MCF 10A (cell line): ENCODE measurements around the gene MKNK2. TPM values are rescaled to one million over a fixed set of nuclear protein-coding genes. Genes with fewer than 3 reads are reported as not detected.

Experiments used
- BruUV-seq: library from RNA; stranded (reverse); fragments of 400-500 nt; replicated peaks from 2 replicates; lab custom pipeline; 2021; lab: Mats Ljungman, UMichigan
- CTCF ChIA-PET: fragments of 300-600 bp; sonication (Branson Sonifier 250); formaldehyde crosslinking; extraction: SDS; loops from one replicate; lab custom pipeline; 2021; ENCODE audit warnings: antibody characterized with exemption, inconsistent platforms; lab: Yijun Ruan, JAX
- POLR2A ChIA-PET: fragments of 300-600, 350-650 bp; sonication (Branson Sonifier 250); formaldehyde crosslinking; extraction: SDS; loops from one replicate; lab custom pipeline; 2020; ENCODE audit warnings: antibody characterized with exemption, inconsistent platforms; lab: Yijun Ruan, JAX
- DNase-seq: peaks from one replicate; pipeline ENCODE4 v3.0.0-alpha.2; 2018; ENCODE audit not compliant: unreplicated experiment
- H3K27ac Mint-ChIP-seq: one replicate; pipeline ENCODE4 v1.8.0; 2022; ENCODE audit warnings: mild to moderate bottlenecking, low read depth, mixed read lengths; ENCODE audit not compliant: unreplicated experiment
- H3K27me3 Mint-ChIP-seq: one replicate; pipeline ENCODE4 v1.8.0; 2022; ENCODE audit warnings: mixed read lengths; ENCODE audit not compliant: insufficient read depth, unreplicated experiment
- H3K36me3 Mint-ChIP-seq: one replicate; pipeline ENCODE4 v1.8.0; 2022; ENCODE audit warnings: mild to moderate bottlenecking, moderate library complexity, mixed read lengths; ENCODE audit not compliant: insufficient read depth, unreplicated experiment
- H3K4me1 Mint-ChIP-seq: one replicate; pipeline ENCODE4 v1.8.0; 2022; ENCODE audit warnings: mixed read lengths; ENCODE audit not compliant: insufficient read depth, unreplicated experiment
- H3K4me3 Mint-ChIP-seq: one replicate; pipeline ENCODE4 v1.8.0; 2022; ENCODE audit warnings: mild to moderate bottlenecking, moderate library complexity, mixed read lengths; ENCODE audit not compliant: unreplicated experiment
- H3K9me3 Mint-ChIP-seq: one replicate; pipeline ENCODE4 v1.8.0; 2022; ENCODE audit warnings: mixed read lengths; ENCODE audit not compliant: unreplicated experiment
- CTCF ChIP-seq: fragments of 200-600 bp; IDR thresholded peaks from one replicate; pipeline ENCODE4 v1.8.0; 2022; ENCODE audit warnings: antibody characterized with exemption, mild to moderate bottlenecking; ENCODE audit not compliant: unreplicated experiment
- intact Hi-C: fragments of 100-400 bp; cut with micrococcal nuclease; formaldehyde crosslinking; loops from 2 replicates; pipeline ENCODE4 v1.14.1; 2022
- total RNA-seq: library from RNA; stranded (reverse); gene quantifications from 2 replicates; pipeline ENCODE4 v1.2.3, GENCODE V29; 2022

Gene MKNK2
- total RNA-seq, 1 experiment from 2014 or later: 146 TPM

GRCh38 chr19:1999856-2000515, 51.1 kb downstream of the MKNK2 start:
- Mint-ChIP-seq H3K4me3 (no peak overlapping the region), H3K9me3 (no peaks in the 10 kb centered on the region), H3K27me3 (no peaks in the 10 kb centered on the region), H3K27ac (no peak overlapping the region), H3K36me3 (peaks cover 79% of the 10 kb centered on the region), H3K4me1 (peaks cover 6% of the 10 kb centered on the region)
- CTCF ChIA-PET: interaction anchor here (0.7 kb wide), 1 partner anchor 70 kb away, joined by 4 read pairs; no protein-coding TSS in a partner anchor
- intact Hi-C loops: no loop called here
- no TSS peak for BruUV-seq
- DNase-seq: no peak
- no peak for TF ChIP-seq CTCF
- POLR2A ChIA-PET: interaction anchor here (0.6 kb wide), 1 partner anchor 174 kb away, joined by 3 read pairs; no protein-coding TSS in a partner anchor

GRCh38 chr19:1998712-1999708, 52.0 kb downstream of the MKNK2 start:
- H3K36me3 Mint-ChIP-seq: peaks cover 81% of the 10 kb centered on the region
- no peak overlapping the region for H3K27ac Mint-ChIP-seq
- no peak for DNase-seq
- peaks cover 6% of the 10 kb centered on the region for H3K4me1 Mint-ChIP-seq
- TF ChIP-seq CTCF: no peak
- H3K9me3 Mint-ChIP-seq: no peaks in the 10 kb centered on the region
- BruUV-seq: no TSS peak
- POLR2A ChIA-PET: no interaction called here
- no peaks in the 10 kb centered on the region for H3K27me3 Mint-ChIP-seq
- intact Hi-C loops: no loop called here
- CTCF ChIA-PET: no interaction called here
- H3K4me3 Mint-ChIP-seq: no peak overlapping the region

GRCh38 chr19:1997353-1998233, 53.5 kb downstream of the MKNK2 start:
- Mint-ChIP-seq H3K27ac (no peak overlapping the region), H3K27me3 (no peaks in the 10 kb centered on the region), H3K4me1 (peaks cover 6% of the 10 kb centered on the region), H3K36me3 (peaks cover 77% of the 10 kb centered on the region), H3K4me3 (no peak overlapping the region), H3K9me3 (no peaks in the 10 kb centered on the region)
- DNase-seq: no peak
- POLR2A ChIA-PET: interaction anchor here (0.7 to 1.8 kb wide), 2 partner anchors 9 to 77 kb away, joined by 3 to 4 read pairs; no protein-coding TSS in a partner anchor
- CTCF ChIA-PET: interaction anchor here (1.6 kb wide), 1 partner anchor 70 kb away, joined by 3 read pairs; no protein-coding TSS in a partner anchor
- no peak for TF ChIP-seq CTCF
- no TSS peak for BruUV-seq
- intact Hi-C loops: no loop called here
